HCT116 (cell line): ENCODE data around the gene PRPF38A.

ENCODE experiments used
- CBX3 ChIP-seq: IDR thresholded peaks from 2 replicates; pipeline ENCODE4 v1.6.1; 2012; ENCODE audit warnings: low read depth
- CTCF ChIP-seq, 3 experiments: fragments of 200-600 bp in 1 of 3; sonication (generic) in 1 of 3; IDR thresholded peaks in 2 of 3; conservative IDR thresholded peaks in 1 of 3; 2 replicates each; pipeline ENCODE4 v1.5.1; 2012 to 2017; ENCODE audit warnings: low read depth in 2 of 3, low read length in 2 of 3, antibody characterized with exemption in 1 of 3, borderline replicate concordance in 1 of 3, control low read depth in 1 of 3, mild to moderate bottlenecking in 1 of 3, mixed read lengths in 1 of 3, mixed run types in 1 of 3, moderate library complexity in 1 of 3; ENCODE audit not compliant: insufficient read depth in 1 of 3
- EZH2 ChIP-seq: fragments of 200-600 bp; sonication (generic); IDR thresholded peaks from 2 replicates; pipeline ENCODE4 v1.6.1; 2017; ENCODE audit warnings: antibody characterized with exemption, mixed run types
- JUND ChIP-seq: IDR thresholded peaks from 2 replicates; pipeline ENCODE4 v1.6.1; 2012
- POLR2A ChIP-seq: IDR thresholded peaks from 2 replicates; pipeline ENCODE4 v1.7.0; 2011; ENCODE audit warnings: borderline replicate concordance; ENCODE audit not compliant: insufficient read depth, insufficient read length; ENCODE audit errors: extremely low read depth
- POLR2AphosphoS5 ChIP-seq: IDR thresholded peaks from 2 replicates; pipeline ENCODE4 v1.6.1; 2011; ENCODE audit warnings: mild to moderate bottlenecking, low read depth, low read length, moderate library complexity
- RAD21 ChIP-seq: IDR thresholded peaks from 2 replicates; pipeline ENCODE4 v1.6.1; 2012; ENCODE audit warnings: low read depth, mild to moderate bottlenecking
- SIN3A ChIP-seq: IDR thresholded peaks from 2 replicates; pipeline ENCODE4 v1.6.1; 2012; ENCODE audit warnings: low read depth
- TF ChIP-seq, protein P1 (sequence below): IDR thresholded peaks from 2 replicates; pipeline ENCODE4 v1.6.1; 2012
- TF ChIP-seq, protein P2 (sequence below): IDR thresholded peaks from 2 replicates; pipeline ENCODE4 v1.6.1; 2012
- TF ChIP-seq, protein P3 (sequence below): IDR thresholded peaks from 2 replicates; pipeline ENCODE4 v1.6.1; 2012; ENCODE audit warnings: low read depth

DNA sequence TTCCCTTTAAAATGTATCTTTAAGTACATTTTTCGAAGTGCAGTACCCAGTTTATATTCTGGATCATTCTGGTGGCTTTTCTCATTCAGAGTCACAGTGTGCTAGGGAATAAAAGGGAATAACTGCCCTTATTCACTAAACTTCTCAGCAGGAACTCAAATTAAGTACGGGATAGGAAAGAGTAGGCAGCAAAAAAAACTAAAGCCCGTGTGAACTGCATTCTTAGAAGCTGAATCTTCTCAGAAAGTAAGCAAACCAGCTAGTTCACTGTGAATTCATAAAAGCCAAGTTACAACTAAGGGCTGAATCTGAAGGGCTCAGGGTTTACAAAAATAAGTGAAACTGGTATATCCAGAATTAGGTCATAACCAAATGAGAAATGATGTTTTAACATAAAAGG is 22.0 kb downstream of the PRPF38A start:
- TF ChIP-seq CTCF (IDR thresholded peaks at IDR 0.05 in 2 of 3, conservative IDR thresholded peaks at IDR 0.05 in 1 of 3; ENCODE audit: borderline replicate concordance in 1 of 3, insufficient read depth in 1 of 3, low read depth in 2 of 3, low read length in 2 of 3) (no peak), SIN3A (no peak), POLR2AphosphoS5 (no peak), CBX3 (no peak), EZH2 (no peak), POLR2A (no peak), JUND (no peak), RAD21 (no peak)
- TF ChIP-seq, protein P1, sequence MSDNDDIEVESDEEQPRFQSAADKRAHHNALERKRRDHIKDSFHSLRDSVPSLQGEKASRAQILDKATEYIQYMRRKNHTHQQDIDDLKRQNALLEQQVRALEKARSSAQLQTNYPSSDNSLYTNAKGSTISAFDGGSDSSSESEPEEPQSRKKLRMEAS, result no peak
- TF ChIP-seq, protein P2, sequence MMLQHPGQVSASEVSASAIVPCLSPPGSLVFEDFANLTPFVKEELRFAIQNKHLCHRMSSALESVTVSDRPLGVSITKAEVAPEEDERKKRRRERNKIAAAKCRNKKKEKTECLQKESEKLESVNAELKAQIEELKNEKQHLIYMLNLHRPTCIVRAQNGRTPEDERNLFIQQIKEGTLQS, result no peak
- TF ChIP-seq, protein P3, sequence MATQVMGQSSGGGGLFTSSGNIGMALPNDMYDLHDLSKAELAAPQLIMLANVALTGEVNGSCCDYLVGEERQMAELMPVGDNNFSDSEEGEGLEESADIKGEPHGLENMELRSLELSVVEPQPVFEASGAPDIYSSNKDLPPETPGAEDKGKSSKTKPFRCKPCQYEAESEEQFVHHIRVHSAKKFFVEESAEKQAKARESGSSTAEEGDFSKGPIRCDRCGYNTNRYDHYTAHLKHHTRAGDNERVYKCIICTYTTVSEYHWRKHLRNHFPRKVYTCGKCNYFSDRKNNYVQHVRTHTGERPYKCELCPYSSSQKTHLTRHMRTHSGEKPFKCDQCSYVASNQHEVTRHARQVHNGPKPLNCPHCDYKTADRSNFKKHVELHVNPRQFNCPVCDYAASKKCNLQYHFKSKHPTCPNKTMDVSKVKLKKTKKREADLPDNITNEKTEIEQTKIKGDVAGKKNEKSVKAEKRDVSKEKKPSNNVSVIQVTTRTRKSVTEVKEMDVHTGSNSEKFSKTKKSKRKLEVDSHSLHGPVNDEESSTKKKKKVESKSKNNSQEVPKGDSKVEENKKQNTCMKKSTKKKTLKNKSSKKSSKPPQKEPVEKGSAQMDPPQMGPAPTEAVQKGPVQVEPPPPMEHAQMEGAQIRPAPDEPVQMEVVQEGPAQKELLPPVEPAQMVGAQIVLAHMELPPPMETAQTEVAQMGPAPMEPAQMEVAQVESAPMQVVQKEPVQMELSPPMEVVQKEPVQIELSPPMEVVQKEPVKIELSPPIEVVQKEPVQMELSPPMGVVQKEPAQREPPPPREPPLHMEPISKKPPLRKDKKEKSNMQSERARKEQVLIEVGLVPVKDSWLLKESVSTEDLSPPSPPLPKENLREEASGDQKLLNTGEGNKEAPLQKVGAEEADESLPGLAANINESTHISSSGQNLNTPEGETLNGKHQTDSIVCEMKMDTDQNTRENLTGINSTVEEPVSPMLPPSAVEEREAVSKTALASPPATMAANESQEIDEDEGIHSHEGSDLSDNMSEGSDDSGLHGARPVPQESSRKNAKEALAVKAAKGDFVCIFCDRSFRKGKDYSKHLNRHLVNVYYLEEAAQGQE, result no peak
